CD4-positive, CD25-positive, alpha-beta regulatory T cell (primary cell): ENCODE results near the gene IQCE. TPM values are rescaled to one million over a fixed set of nuclear protein-coding genes. Genes with fewer than 3 reads are reported as not detected.

Experiments
- ATAC-seq, 2 donors: fragments of 150-1000 bp; cut with Tn5 transposase; one replicate each; pipeline ENCODE4 v1.10.0; 2021; ENCODE audit warnings: low read depth in 2 of 2, moderate number of reproducible peaks in 2 of 2, moderate library complexity in 1 of 2
- DNase-seq, 3 donors: peaks; one replicate each; pipeline versions ENCODE4 v3.0.0 to v3.0.0-alpha.2; 2012 to 2022; ENCODE audit warnings: mixed read lengths in 1 of 3
- H3K27ac ChIP-seq: one replicate; pipeline ENCODE4 v1.7.0; 2013; ENCODE audit warnings: mild to moderate bottlenecking, low read length; ENCODE audit not compliant: insufficient read depth, poor library complexity, severe bottlenecking
- H3K27me3 ChIP-seq: one replicate; pipeline ENCODE4 v1.7.0; 2013; ENCODE audit warnings: low read length; ENCODE audit not compliant: control insufficient read depth, insufficient read depth
- H3K36me3 ChIP-seq: one replicate; pipeline ENCODE4 v1.7.0; 2013; ENCODE audit warnings: mild to moderate bottlenecking, low read length, moderate library complexity; ENCODE audit not compliant: control insufficient read depth, insufficient read depth
- H3K4me1 ChIP-seq: 2 replicates; pipeline ENCODE4 v1.7.0; 2013; ENCODE audit warnings: mild to moderate bottlenecking, low read length; ENCODE audit not compliant: insufficient read depth, control insufficient read depth, poor library complexity, severe bottlenecking
- H3K4me3 ChIP-seq: one replicate; pipeline ENCODE4 v1.7.0; 2013; ENCODE audit warnings: low read depth, mild to moderate bottlenecking, low read length, moderate library complexity
- H3K9me3 ChIP-seq, 2 experiments: 1 replicate in 1 of 2; 2 replicates in 1 of 2; pipeline ENCODE4 v1.7.0; 2013; ENCODE audit warnings: low read length in 2 of 2, mild to moderate bottlenecking in 1 of 2, moderate library complexity in 1 of 2; ENCODE audit not compliant: control insufficient read depth in 2 of 2
- H3K27ac Mint-ChIP-seq, 3 donors: one replicate each; pipeline ENCODE4 v1.8.0; 2020 to 2022; ENCODE audit warnings: mild to moderate bottlenecking in 3 of 3, mixed read lengths in 3 of 3, moderate library complexity in 2 of 3
- H3K27me3 Mint-ChIP-seq: one replicate; pipeline ENCODE4 v1.8.0; 2022; ENCODE audit warnings: mild to moderate bottlenecking, mixed read lengths
- H3K36me3 Mint-ChIP-seq: one replicate; pipeline ENCODE4 v1.8.0; 2020; ENCODE audit warnings: mixed read lengths
- H3K4me1 Mint-ChIP-seq, 4 donors: one replicate each; pipeline ENCODE4 v1.8.0; 2020 to 2022; ENCODE audit warnings: mixed read lengths in 4 of 4, mild to moderate bottlenecking in 1 of 4
- H3K4me3 Mint-ChIP-seq, 4 donors: one replicate each; pipeline ENCODE4 v1.8.0; 2020 to 2022; ENCODE audit warnings: mild to moderate bottlenecking in 4 of 4, mixed read lengths in 4 of 4, moderate library complexity in 3 of 4
- H3K9me3 Mint-ChIP-seq, 7 donors: one replicate each; pipeline ENCODE4 v1.8.0; 2020 to 2022; ENCODE audit warnings: mixed read lengths in 7 of 7, mild to moderate bottlenecking in 3 of 7, moderate library complexity in 2 of 7
- polyA plus RNA-seq, 4 donors: library from polyadenylated mRNA; unstranded; fragments of 300-500 nt; fragmentation: Illumina TruSeq; gene quantifications; one replicate each; pipeline ENCODE4 v1.2.3, GENCODE V29; 2021
- total RNA-seq: library from RNA; stranded (reverse); gene quantifications from one replicate; pipeline ENCODE4 v1.2.3, GENCODE V29; 2022

Gene IQCE
- total and polyA plus RNA-seq, 5 donors from 2014 or later, result 0.69 to 6.6 (median 1.00) TPM

- H3K36me3 Mint-ChIP-seq, result peaks cover 24% of the 10 kb centered on the region
- H3K9me3 ChIP-seq, result no peaks in the 10 kb centered on the region
- H3K27me3 Mint-ChIP-seq, result no peaks in the 10 kb centered on the region
- H3K4me1 ChIP-seq, result no peaks in the 10 kb centered on the region
- H3K36me3 ChIP-seq, result peaks cover 2% of the 10 kb centered on the region
- H3K4me3 Mint-ChIP-seq, result no peak overlapping the region
- no peaks in the 10 kb centered on the region for H3K27me3 ChIP-seq
- H3K27ac Mint-ChIP-seq, result peak overlapping the region in 1 of 3 donors; percentile 71
- peaks cover 0 to 3% (median 0%) of the 10 kb centered on the region in 4 donors for H3K4me1 Mint-ChIP-seq
- no peak overlapping the region for H3K4me3 ChIP-seq
- H3K9me3 Mint-ChIP-seq, result no peaks in the 10 kb centered on the region
- DNase-seq, result no peak
- ATAC-seq, result no peak
- H3K27ac ChIP-seq, result no peak overlapping the region
Observed at GRCh38 chr7:2576742-2577491, 18.1 kb downstream of the IQCE start.

- H3K36me3 Mint-ChIP-seq, result peaks cover 21% of the 10 kb centered on the region
- H3K36me3 ChIP-seq, result peaks cover 2% of the 10 kb centered on the region
Observed at GRCh38 chr7:2577914-2578680, 19.3 kb downstream of the IQCE start.

GRCh38 chr7:2580636-2581035 lies 21.9 kb downstream of the IQCE start:
- Mint-ChIP-seq H3K4me1 (no peaks in the 10 kb centered on the region), H3K27me3 (no peaks in the 10 kb centered on the region), H3K27ac (no peak overlapping the region), H3K9me3 (no peaks in the 10 kb centered on the region), H3K36me3 (peaks cover 10% of the 10 kb centered on the region), H3K4me3 (no peak overlapping the region)
- no peak overlapping the region for H3K4me3 ChIP-seq
- no peaks in the 10 kb centered on the region for H3K36me3 ChIP-seq
- H3K27ac ChIP-seq, result no peak overlapping the region
- no peak for DNase-seq
- H3K27me3 ChIP-seq, result no peaks in the 10 kb centered on the region
- no peaks in the 10 kb centered on the region for H3K4me1 ChIP-seq
- H3K9me3 ChIP-seq, result no peaks in the 10 kb centered on the region
- no peak for ATAC-seq

More at GRCh38 chr7:2577914-2578680, 19.3 kb downstream of the IQCE start:
- no peak for ATAC-seq
- Mint-ChIP-seq H3K4me1 (peaks cover 0 to 3% (median 0%) of the 10 kb centered on the region in 4 donors), H3K4me3 (no peak overlapping the region), H3K27me3 (no peaks in the 10 kb centered on the region), H3K27ac (no peak overlapping the region), H3K9me3 (no peaks in the 10 kb centered on the region)
- no peaks in the 10 kb centered on the region for H3K9me3 ChIP-seq
- no peak overlapping the region for H3K4me3 ChIP-seq
- H3K4me1 ChIP-seq, result no peaks in the 10 kb centered on the region
- DNase-seq, result no peak
- H3K27ac ChIP-seq, result no peak overlapping the region
- H3K27me3 ChIP-seq, result no peaks in the 10 kb centered on the region

- H3K27me3 ChIP-seq, result no peaks in the 10 kb centered on the region
- no peaks in the 10 kb centered on the region for H3K4me1 ChIP-seq
- H3K27ac ChIP-seq, result no peak overlapping the region
- DNase-seq (no peak), ATAC-seq (no peak)
- no peak overlapping the region for H3K4me3 ChIP-seq
- no peaks in the 10 kb centered on the region for H3K36me3 ChIP-seq
- H3K9me3 ChIP-seq, result no peaks in the 10 kb centered on the region
- H3K4me1 Mint-ChIP-seq, result no peaks in the 10 kb centered on the region
- H3K36me3 Mint-ChIP-seq, result peaks cover 9% of the 10 kb centered on the region
- no peak overlapping the region for H3K27ac Mint-ChIP-seq
- H3K9me3 Mint-ChIP-seq, result no peaks in the 10 kb centered on the region
- H3K27me3 Mint-ChIP-seq, result no peaks in the 10 kb centered on the region
- no peak overlapping the region for H3K4me3 Mint-ChIP-seq
Observed at GRCh38 chr7:2582006-2582735, 23.4 kb downstream of the IQCE start.

- Mint-ChIP-seq H3K27ac (peak overlapping the region in 1 of 3 donors; percentile 8), H3K9me3 (no peaks in the 10 kb centered on the region), H3K27me3 (no peaks in the 10 kb centered on the region), H3K4me1 (no peaks in the 10 kb centered on the region), H3K4me3 (no peak overlapping the region), H3K36me3 (peaks cover 8% of the 10 kb centered on the region)
- no peak for ATAC-seq
- Histone ChIP-seq H3K36me3 (no peaks in the 10 kb centered on the region), H3K27me3 (no peaks in the 10 kb centered on the region), H3K4me1 (no peaks in the 10 kb centered on the region), H3K9me3 (no peaks in the 10 kb centered on the region), H3K4me3 (no peak overlapping the region), H3K27ac (no peak overlapping the region)
- DNase-seq, result no peak
Observed at GRCh38 chr7:2583798-2584580, 25.2 kb downstream of the IQCE start.

- no peaks in the 10 kb centered on the region for H3K9me3 Mint-ChIP-seq
- ATAC-seq, result no peak
Observed at GRCh38 chr7:2585446-2585845, 26.7 kb downstream of the IQCE start.

GRCh38 chr7:2586326-2587020 lies 27.7 kb downstream of the IQCE start:
- no peak for DNase-seq
- Mint-ChIP-seq H3K4me1 (no peaks in the 10 kb centered on the region), H3K9me3 (no peaks in the 10 kb centered on the region), H3K36me3 (peaks cover 13% of the 10 kb centered on the region), H3K4me3 (no peak overlapping the region), H3K27ac (no peak overlapping the region), H3K27me3 (no peaks in the 10 kb centered on the region)
- Histone ChIP-seq H3K27me3 (no peaks in the 10 kb centered on the region), H3K27ac (no peak overlapping the region), H3K4me1 (no peaks in the 10 kb centered on the region), H3K4me3 (no peak overlapping the region), H3K9me3 (no peaks in the 10 kb centered on the region), H3K36me3 (no peaks in the 10 kb centered on the region)
- no peak for ATAC-seq

More at GRCh38 chr7:2585446-2585845, 26.7 kb downstream of the IQCE start:
- Mint-ChIP-seq H3K4me3 (no peak overlapping the region), H3K36me3 (peaks cover 9% of the 10 kb centered on the region), H3K27ac (no peak overlapping the region), H3K27me3 (no peaks in the 10 kb centered on the region), H3K4me1 (no peaks in the 10 kb centered on the region)
- no peaks in the 10 kb centered on the region for H3K27me3 ChIP-seq
- no peak overlapping the region for H3K27ac ChIP-seq
- no peaks in the 10 kb centered on the region for H3K4me1 ChIP-seq
- no peak for DNase-seq
- H3K9me3 ChIP-seq, result no peaks in the 10 kb centered on the region
- no peak overlapping the region for H3K4me3 ChIP-seq
- H3K36me3 ChIP-seq, result no peaks in the 10 kb centered on the region
